Measurements from ENCODE around the gene SPATC1L.

GRCh38 chr21:46196733-46197132, 12.5 kb upstream of the SPATC1L start:
- no peak for TF ChIP-seq SP1 (IDR thresholded peaks at IDR 0.05; ENCODE audit: low read depth, low read length)
- no peak for TF ChIP-seq GABPA (IDR thresholded peaks at IDR 0.05; ENCODE audit: borderline replicate concordance, insufficient read depth, low read length)
- no peak for TF ChIP-seq POLR2AphosphoS5 (IDR thresholded peaks at IDR 0.05; ENCODE audit: low read depth, low read length)
